Measurements from ENCODE around the gene CALCOCO2. TPM values are rescaled to one million over a fixed set of nuclear protein-coding genes. Genes with fewer than 3 reads are reported as not detected.

CALCOCO2 gene
- total and polyA plus RNA-seq, 11 donors = 102 to 322 (median 222) TPM

DNA sequence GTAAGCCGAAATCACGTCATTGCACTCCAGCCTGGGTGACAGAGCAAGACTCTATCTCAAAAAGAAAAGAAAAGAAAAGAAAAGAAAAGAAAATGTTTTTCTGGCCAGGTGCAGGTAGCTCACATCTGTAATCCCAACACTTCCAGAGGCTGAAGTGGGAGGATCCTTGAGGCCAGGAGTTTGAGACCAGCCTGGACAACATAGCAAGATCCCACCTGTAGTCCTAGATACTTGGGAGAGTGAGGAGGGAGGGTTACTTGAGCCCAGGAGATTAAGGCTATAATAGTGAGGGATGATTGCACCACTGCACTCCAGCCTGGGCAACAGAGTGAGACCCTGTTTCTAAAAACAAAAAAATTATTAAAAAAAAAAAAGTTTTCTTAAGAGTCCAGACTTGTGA is 59.3 kb downstream of the CALCOCO2 start:
- intact Hi-C loops (cut with DNase I) = loop anchor here in 2 of 10 donors (5.0 kb wide), 2 partner anchors 52 to 142 kb away; partner anchors contain the start of gene SNF8 (in 1 of the 2)
- Histone ChIP-seq H3K27ac (no peak overlapping the region), H3K9me3 (no peaks in the 10 kb centered on the region), H3K4me1 (peaks cover 0 to 29% (median 15%) of the 10 kb centered on the region in 12 donors), H3K27me3 (no peaks in the 10 kb centered on the region), H3K36me3 (peaks cover 0 to 10% (median 7%) of the 10 kb centered on the region in 9 donors), H3K4me3 (no peak overlapping the region)
- TF ChIP-seq POLR2A (IDR thresholded peaks at IDR 0.05) = no peak
- TF ChIP-seq, protein P1, sequence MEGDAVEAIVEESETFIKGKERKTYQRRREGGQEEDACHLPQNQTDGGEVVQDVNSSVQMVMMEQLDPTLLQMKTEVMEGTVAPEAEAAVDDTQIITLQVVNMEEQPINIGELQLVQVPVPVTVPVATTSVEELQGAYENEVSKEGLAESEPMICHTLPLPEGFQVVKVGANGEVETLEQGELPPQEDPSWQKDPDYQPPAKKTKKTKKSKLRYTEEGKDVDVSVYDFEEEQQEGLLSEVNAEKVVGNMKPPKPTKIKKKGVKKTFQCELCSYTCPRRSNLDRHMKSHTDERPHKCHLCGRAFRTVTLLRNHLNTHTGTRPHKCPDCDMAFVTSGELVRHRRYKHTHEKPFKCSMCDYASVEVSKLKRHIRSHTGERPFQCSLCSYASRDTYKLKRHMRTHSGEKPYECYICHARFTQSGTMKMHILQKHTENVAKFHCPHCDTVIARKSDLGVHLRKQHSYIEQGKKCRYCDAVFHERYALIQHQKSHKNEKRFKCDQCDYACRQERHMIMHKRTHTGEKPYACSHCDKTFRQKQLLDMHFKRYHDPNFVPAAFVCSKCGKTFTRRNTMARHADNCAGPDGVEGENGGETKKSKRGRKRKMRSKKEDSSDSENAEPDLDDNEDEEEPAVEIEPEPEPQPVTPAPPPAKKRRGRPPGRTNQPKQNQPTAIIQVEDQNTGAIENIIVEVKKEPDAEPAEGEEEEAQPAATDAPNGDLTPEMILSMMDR (IDR thresholded peaks at IDR 0.05) = no peak
- no peak for DNase-seq
- WGBS, 4 donors = 88 to 97% (median 92%) methylated on average over 2 of the region's 2 CpGs
- ATAC-seq = no peak

- peak overlapping the region; percentile 75 to 95 (median 90) for H3K27ac ChIP-seq
- peaks cover 0 to 40% (median 37%) of the 10 kb centered on the region in 9 donors for H3K36me3 ChIP-seq
- peaks cover 0 to 34% (median 15%) of the 10 kb centered on the region in 12 donors for H3K4me1 ChIP-seq
- intact Hi-C loops (cut with DNase I) = loop anchor here in 5 of 10 donors (1.0 to 5.0 kb wide), 4 partner anchors 15 to 139 kb away; partner anchors contain the start of genes UBE2Z (in 5 of the 5) and SNF8 (in 1 of the 5)
- peak overlapping the region; percentile 56 to 97 (median 80) for H3K4me3 ChIP-seq
- no peaks in the 10 kb centered on the region for H3K27me3 ChIP-seq
- ATAC-seq (peak in 2 of 4 donors; percentile 1 to 6), DNase-seq (peak in 1 of 5 donors; percentile 40)
- H3K9me3 ChIP-seq = no peaks in the 10 kb centered on the region
- 1 to 2% (median 1%) methylated on average over 24 of the region's 24 CpGs for WGBS, 4 donors
- TF ChIP-seq, protein P1 (IDR thresholded peaks at IDR 0.05) = no peak
- TF ChIP-seq POLR2A (IDR thresholded peaks at IDR 0.05) = peak in 1 of 2 donors; percentile 27
Measured at GRCh38 chr17:48892940-48893645, 62.3 kb downstream of the CALCOCO2 start.

GRCh38 chr17:48893646-48894508 is 63.0 kb downstream of the CALCOCO2 start:
- Histone ChIP-seq H3K4me1 (peaks cover 0 to 34% (median 15%) of the 10 kb centered on the region in 12 donors), H3K36me3 (peaks cover 0 to 45% (median 40%) of the 10 kb centered on the region in 9 donors), H3K27ac (peak overlapping the region in 10 of 12 donors; percentile 77 to 95 (median 91)), H3K27me3 (no peaks in the 10 kb centered on the region), H3K9me3 (no peaks in the 10 kb centered on the region), H3K4me3 (peak overlapping the region; percentile 56 to 97 (median 80))
- DNase-seq (no peak), ATAC-seq (no peak)
- WGBS, 4 donors = 47 to 58% (median 52%) methylated on average over 5 of the region's 5 CpGs
- intact Hi-C loops (cut with DNase I) = loop anchor here in 2 of 10 donors (2.0 to 5.0 kb wide), 3 partner anchors 15 to 138 kb away; partner anchors contain the start of genes SNF8 (in 1 of the 2) and UBE2Z (in 1 of the 2)
- no peak for TF ChIP-seq POLR2A (IDR thresholded peaks at IDR 0.05)
- TF ChIP-seq, protein P1 (IDR thresholded peaks at IDR 0.05) = no peak

All from heart left ventricle (tissue), 16 donors.